ENCODE results near the gene FAM83B.

DNA sequence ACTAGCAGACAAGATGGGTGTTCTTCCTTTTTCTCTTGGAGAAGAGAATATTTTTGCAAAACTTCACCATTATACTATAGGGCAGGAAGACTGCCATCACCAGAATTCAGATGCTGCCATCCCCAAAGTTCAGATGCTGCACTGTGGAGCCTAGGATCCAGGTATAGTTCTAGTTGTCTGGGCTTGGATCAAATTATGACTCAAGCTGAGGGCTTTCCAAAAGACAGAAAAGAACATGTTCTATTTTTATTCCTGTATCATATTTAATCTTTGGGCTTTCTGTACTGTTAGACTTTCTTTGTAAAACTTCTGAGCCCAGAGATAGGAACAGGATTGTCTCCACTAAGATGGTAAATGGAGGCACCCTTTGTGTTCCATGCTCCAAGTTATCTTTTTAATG, 22.0 kb downstream of the FAM83B start:
- TF ChIP-seq CTCF (conservative IDR thresholded peaks at IDR 0.05 in 1 of 2, IDR thresholded peaks at IDR 0.05 in 1 of 2; ENCODE audit: extremely low read depth in 1 of 2, insufficient read depth in 1 of 2, low read depth in 1 of 2, low read length in 2 of 2) (no peak), EZH2 (IDR thresholded peaks at IDR 0.05; ENCODE audit: borderline replicate concordance, low read length) (no peak)
